Fibroblast of mammary gland (primary cell): Measurements from ENCODE around the gene HRH2.

Experiments
- DNase-seq: peaks from one replicate; pipeline ENCODE4 v3.0.0-alpha.2; 2010; ENCODE audit warnings: low read depth
- H3K4me3 ChIP-seq: 2 replicates; pipeline ENCODE4 v1.5.1; 2011; ENCODE audit warnings: low read depth, mild to moderate bottlenecking, low read length, moderate library complexity; ENCODE audit not compliant: control insufficient read depth
- TF ChIP-seq, protein P1 (sequence below): conservative IDR thresholded peaks from 2 replicates; pipeline ENCODE4 v1.5.1; 2011; ENCODE audit warnings: low read depth, low read length, inconsistent platforms; ENCODE audit not compliant: control insufficient read depth, insufficient read depth

HRH2 gene

DNA sequence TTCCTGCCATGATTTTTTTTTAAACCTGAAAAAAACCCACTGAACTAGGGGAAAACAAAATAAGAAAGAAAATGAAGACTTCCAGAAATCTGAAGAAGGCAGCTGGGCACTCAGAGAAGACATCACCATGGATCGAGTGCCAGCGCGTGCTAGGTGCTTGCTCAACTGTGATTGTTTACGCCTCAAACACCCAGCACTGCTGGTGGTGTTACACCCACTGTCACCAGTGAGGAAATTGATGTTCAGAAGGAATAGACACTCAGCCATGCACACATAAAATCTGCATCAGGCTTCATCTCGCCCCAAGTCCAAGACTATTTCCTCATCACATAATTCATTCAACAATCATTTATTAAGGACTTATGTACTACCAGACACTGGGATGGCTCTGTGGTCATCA, 82.1 kb downstream of the HRH2 start:
- TF ChIP-seq, protein P1, sequence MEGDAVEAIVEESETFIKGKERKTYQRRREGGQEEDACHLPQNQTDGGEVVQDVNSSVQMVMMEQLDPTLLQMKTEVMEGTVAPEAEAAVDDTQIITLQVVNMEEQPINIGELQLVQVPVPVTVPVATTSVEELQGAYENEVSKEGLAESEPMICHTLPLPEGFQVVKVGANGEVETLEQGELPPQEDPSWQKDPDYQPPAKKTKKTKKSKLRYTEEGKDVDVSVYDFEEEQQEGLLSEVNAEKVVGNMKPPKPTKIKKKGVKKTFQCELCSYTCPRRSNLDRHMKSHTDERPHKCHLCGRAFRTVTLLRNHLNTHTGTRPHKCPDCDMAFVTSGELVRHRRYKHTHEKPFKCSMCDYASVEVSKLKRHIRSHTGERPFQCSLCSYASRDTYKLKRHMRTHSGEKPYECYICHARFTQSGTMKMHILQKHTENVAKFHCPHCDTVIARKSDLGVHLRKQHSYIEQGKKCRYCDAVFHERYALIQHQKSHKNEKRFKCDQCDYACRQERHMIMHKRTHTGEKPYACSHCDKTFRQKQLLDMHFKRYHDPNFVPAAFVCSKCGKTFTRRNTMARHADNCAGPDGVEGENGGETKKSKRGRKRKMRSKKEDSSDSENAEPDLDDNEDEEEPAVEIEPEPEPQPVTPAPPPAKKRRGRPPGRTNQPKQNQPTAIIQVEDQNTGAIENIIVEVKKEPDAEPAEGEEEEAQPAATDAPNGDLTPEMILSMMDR: no peak
- no peak overlapping the region for H3K4me3 ChIP-seq
- DNase-seq: no peak

DNA sequence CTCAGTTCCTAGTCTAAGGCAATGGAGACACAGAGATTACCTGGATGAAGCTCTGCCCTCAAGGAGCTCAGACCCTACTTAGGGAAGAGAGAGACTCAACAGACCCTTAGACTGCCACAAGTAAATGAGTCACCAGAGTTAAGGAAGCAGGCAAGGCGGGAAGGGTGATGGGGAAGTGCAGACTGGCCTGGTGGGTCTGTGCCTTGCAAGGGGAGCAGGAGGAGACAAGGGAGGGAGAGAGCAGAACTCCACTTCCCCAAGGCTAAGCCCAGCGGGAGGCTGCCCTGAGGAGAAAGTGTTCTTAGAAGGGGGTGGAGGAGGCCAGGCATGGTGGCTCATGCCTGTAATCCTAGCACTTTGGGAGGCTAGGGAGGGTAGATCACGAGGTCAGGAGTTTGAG, 83.7 kb downstream of the HRH2 start:
- DNase-seq: no peak
- H3K4me3 ChIP-seq: no peak overlapping the region
- TF ChIP-seq, protein P1: no peak

DNA sequence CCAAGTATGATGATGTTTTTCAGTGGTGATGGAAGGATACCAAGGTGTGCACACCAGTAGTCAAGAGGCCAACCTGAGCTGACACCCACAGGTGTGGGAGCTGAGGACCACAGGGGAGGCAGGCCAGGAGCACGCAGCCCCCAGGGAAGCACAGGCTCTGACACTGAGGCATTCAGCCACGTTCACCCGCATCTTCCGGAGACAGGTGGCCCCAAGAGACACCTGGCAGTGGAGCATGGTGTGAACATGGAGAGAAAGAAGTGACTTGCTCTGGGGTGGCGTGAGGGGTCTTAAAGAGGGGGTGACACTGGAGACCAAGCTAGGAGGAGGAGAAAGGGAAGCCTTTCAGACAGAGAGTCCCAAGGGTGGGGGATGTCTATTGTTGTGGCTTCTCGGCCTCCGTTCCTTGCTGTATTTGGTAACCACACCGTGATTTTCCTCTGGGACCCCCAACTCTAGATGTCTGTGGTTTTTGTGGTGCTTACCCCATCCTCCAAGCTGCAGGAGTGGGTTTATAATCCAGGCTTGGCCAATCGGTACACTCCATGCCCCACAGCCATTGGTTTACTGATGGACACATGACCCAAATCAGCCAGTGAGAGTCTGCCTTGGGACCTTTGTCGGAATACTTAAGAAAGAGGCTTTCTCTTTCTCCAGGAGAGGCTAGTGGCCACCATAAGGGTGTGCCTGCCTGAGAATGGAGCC, 84.6 kb downstream of the HRH2 start:
- TF ChIP-seq, protein P1: no peak
- no peak for DNase-seq
- H3K4me3 ChIP-seq: no peak overlapping the region

DNA sequence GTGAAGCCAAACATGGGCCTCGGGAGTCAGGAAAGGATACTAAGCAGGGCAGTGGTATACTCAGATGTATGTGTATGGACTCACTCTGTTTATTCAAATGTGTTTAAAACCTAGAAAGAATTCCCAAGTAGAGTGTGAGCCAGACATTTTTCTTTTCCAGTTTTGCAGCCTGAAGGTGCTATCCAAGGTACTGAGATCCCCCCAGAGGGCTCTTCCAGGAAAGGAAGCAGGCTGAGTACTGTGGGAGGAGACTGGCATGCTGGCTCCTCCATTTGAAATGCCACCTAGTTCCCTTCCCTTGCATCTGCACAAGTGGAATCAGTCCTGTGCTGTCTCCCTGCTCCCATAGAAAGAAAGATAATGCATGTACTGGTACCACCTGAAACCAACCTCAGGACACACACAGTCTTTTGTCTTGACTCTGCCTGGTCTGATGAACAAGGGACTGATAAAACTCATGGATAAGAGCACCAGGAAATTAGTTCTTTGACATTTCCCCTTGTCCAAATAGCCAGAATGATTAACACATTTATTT, 85.9 kb downstream of the HRH2 start:
- no peak for DNase-seq
- TF ChIP-seq, protein P1: no peak
- H3K4me3 ChIP-seq: no peak overlapping the region

DNA sequence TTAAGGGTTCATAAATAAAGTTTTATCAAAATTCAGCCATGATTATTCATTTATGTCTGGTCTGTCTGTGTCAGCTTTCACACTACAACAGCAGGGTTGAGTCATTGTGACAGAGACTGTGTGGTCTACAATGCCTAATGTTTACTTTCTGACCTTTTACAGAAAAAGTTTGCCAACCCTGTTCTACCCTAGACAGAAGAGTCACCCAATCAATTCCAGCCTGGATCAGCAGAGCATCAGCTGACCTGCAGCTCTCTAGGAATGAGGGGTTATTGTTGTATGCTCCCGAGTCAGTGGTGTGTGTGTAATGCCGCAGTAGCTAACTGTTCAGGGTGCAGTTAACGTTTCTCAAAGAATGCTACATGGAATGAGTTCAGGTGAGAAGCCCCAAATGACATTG, 87.3 kb downstream of the HRH2 start:
- no peak overlapping the region for H3K4me3 ChIP-seq
- TF ChIP-seq, protein P1: no peak
- no peak for DNase-seq

DNA sequence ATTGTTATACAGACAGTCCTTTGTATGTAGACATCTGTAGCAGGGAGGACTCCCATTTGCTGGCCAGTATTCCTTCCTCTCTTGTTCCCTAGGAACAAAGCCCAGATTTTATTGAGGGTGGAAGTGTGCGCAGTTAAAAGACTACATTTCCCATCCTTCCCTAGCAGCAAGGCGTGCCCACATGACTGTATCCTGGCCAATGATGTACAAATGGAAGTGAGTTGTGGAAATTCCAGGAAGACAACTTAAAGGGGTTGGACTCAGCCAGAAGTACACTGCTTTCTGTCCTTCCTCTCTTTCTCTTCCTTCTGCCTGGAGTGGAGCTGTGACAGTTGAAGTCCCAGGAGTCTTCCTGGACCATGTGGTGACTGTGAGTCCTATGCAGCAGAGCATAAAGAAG, 89.0 kb downstream of the HRH2 start:
- no peak overlapping the region for H3K4me3 ChIP-seq
- TF ChIP-seq, protein P1: no peak
- DNase-seq: peak; percentile 5
